ENCODE data around the gene KRTAP5-3. TPM values are rescaled to one million over a fixed set of nuclear protein-coding genes. Genes with fewer than 3 reads are reported as not detected.

Gene KRTAP5-3
- polyA plus RNA-seq, 2 of the 4 experiments (the other 2 are of a cell fraction): not detected

DNA sequence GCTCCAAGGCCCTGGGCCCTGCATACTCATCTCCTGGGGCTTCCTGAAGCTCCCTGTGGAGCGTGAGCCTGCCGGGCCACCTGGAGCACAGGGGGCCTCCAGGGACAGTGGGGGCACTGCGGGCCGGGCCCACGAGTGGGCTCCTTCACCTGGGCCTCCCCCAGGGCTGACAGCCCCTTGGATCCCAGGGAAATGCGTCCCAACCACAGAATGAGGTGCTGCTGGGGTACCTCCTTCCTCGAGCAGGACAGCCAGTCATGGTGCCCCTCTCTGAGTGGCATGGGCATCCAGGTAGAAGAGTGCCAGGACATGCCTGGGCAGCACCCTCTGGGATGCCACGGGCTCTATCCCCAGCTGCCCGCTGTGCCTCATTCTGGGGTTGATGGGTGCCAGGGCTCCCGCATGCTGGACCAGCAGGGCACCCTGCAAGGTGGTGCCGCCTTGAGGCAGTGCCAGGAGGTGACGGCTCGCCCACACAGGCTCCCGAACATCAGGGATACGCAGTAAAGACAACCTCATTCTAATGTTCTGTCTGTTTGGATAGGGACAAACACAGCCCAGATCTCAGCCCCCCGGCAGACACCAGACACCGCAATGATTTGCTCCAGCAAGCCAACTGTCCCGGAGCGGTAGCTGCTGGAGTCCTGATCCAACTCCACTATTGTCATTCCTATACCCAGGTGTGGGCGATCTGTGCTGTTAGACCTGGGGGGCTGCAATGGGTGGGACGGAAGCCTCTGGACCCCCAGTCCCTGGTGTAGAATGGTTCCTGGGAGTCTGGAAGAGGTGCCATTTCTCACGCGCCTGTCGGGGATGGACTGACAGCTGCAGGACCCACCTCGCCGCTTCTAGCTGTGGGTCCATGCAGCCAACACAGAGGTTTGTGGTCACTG, 47.2 kb upstream of the KRTAP5-3 start:
- Histone ChIP-seq H3K27ac (peak overlapping the region in 1 of 2 experiments; percentile 63; a peak in 3 of 6 replicates), H3K4me1 (no peaks in the 10 kb centered on the region; the same call in 2 of the 3 replicates), H3K4me3 (no peak overlapping the region), H3K4me2 (no peak overlapping the region), H3K9me3 (no peaks in the 10 kb centered on the region)
- TF ChIP-seq, protein P1, sequence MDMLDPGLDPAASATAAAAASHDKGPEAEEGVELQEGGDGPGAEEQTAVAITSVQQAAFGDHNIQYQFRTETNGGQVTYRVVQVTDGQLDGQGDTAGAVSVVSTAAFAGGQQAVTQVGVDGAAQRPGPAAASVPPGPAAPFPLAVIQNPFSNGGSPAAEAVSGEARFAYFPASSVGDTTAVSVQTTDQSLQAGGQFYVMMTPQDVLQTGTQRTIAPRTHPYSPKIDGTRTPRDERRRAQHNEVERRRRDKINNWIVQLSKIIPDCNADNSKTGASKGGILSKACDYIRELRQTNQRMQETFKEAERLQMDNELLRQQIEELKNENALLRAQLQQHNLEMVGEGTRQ (IDR thresholded peaks at IDR 0.05): no peak
- TF ChIP-seq RARB (CRISPR knock-in tag; IDR thresholded peaks at IDR 0.05) (no peak), NFE2L2 (conservative IDR thresholded peaks at IDR 0.05; ENCODE audit: low read length) (no peak), HOXB5 (CRISPR knock-in tag; IDR thresholded peaks at IDR 0.05) (no peak), ESRRA (IDR thresholded peaks at IDR 0.05; ENCODE audit: borderline replicate concordance, low read length) (no peak), PHF8 (IDR thresholded peaks at IDR 0.05; ENCODE audit: borderline replicate concordance, low read depth) (no peak), NR3C1 (IDR thresholded peaks at IDR 0.05) (no peak), EHF (CRISPR knock-in tag; IDR thresholded peaks at IDR 0.05) (no peak), TFCP2L1 (CRISPR knock-in tag; IDR thresholded peaks at IDR 0.05) (no peak), NPAS2 (CRISPR knock-in tag; IDR thresholded peaks at IDR 0.05; ENCODE audit: borderline replicate concordance) (no peak), JUN (IDR thresholded peaks at IDR 0.05) (no peak), KDM5A (IDR thresholded peaks at IDR 0.05) (no peak), JUNB (IDR thresholded peaks at IDR 0.05) (no peak), HDAC2 (IDR thresholded peaks at IDR 0.05) (no peak)
- TF ChIP-seq, protein P2, sequence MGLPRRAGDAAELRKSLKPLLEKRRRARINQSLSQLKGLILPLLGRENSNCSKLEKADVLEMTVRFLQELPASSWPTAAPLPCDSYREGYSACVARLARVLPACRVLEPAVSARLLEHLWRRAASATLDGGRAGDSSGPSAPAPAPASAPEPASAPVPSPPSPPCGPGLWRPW (IDR thresholded peaks at IDR 0.05): no peak
- FAIRE-seq (no peak), ATAC-seq (no peak), DNase-seq (ENCODE audit: low read depth in 1 of 2, low spot score in 1 of 2) (no peak)
- CTCF ChIA-PET: interaction anchor here (1.0 to 12.2 kb wide), 11 partner anchors 16 to 539 kb away, joined by 3 to 350 read pairs (median 26); partner anchors contain the start of genes INS and SYT8
- 69% methylated on average over 15 of the region's 26 CpGs for WGBS (ENCODE audit: missing lambda C conversion rate)
- POLR2A ChIA-PET: no interaction called here

DNA sequence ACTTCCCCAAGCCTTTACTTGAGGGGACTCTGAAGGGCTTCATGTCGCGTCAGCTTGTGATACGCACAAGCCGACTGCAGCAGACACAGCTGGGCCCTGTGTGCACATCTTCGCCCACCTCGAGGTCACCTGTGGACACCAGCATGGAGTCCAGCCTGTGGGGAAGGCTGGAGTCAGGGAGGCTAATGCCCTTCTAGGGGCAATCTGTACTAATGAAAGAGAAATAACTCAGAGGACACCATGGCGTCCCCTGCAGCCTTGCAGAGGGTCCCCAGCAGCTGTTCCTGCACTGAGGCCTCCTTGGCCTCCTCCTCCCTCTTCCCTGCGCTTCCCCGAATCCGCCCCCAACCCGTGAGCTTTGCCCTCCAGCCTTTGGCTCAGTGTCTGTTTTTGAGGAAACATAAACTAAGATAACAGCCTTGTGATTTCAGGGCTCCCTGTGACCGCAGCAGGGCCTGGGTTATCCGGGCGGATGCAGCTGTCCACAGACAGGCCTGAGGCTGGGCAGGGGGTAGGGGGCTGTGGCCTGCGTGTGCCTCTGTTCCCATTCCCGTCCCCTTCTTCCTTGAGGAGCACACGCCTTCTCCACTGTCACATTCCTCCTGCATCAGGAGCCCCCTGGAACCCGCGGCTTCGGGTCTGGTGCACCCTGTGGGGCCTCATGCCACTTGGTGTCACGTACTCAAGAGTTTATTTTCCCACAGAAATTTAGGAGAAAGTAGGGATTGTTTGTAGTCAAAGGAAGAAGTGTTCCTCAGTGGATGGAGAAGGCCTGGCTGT, 46.3 kb upstream of the KRTAP5-3 start:
- TF ChIP-seq, protein P1 (IDR thresholded peaks at IDR 0.05): no peak
- TF ChIP-seq CHD4 (IDR thresholded peaks at IDR 0.05; ENCODE audit: borderline replicate concordance): no peak
- TF ChIP-seq HOXA7 (CRISPR knock-in tag; IDR thresholded peaks at IDR 0.05): no peak
- no peak for TF ChIP-seq SREBF2 (IDR thresholded peaks at IDR 0.05)
- TF ChIP-seq TFCP2L1 (CRISPR knock-in tag; IDR thresholded peaks at IDR 0.05): no peak
- no peak for TF ChIP-seq HOXB13 (CRISPR knock-in tag; IDR thresholded peaks at IDR 0.05; ENCODE audit: low read depth)
- TF ChIP-seq, protein P3, sequence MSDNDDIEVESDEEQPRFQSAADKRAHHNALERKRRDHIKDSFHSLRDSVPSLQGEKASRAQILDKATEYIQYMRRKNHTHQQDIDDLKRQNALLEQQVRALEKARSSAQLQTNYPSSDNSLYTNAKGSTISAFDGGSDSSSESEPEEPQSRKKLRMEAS (IDR thresholded peaks at IDR 0.05): no peak
- no peak for TF ChIP-seq EP300 (IDR thresholded peaks at IDR 0.05)
- no peak for TF ChIP-seq ZFP36 (IDR thresholded peaks at IDR 0.05; ENCODE audit: borderline replicate concordance, partially characterized antibody)
- no peak for TF ChIP-seq HDAC2 (IDR thresholded peaks at IDR 0.05)
- no peak for FAIRE-seq
- DNase-seq (ENCODE audit: low read depth in 1 of 2, low spot score in 1 of 2): no peak
- ChIA-PET POLR2A (no interaction called here), CTCF (interaction anchor here (0.7 to 12.2 kb wide), 23 partner anchors 15 to 540 kb away, joined by 3 to 350 read pairs (median 15); partner anchors contain the start of genes INS and SYT8)
- Histone ChIP-seq H3K27ac (peak overlapping the region in 1 of 2 experiments; percentile 63; a peak in 3 of 6 replicates), H3K9me3 (no peaks in the 10 kb centered on the region), H3K4me1 (no peaks in the 10 kb centered on the region; the same call in 2 of the 3 replicates), H3K4me3 (no peak overlapping the region), H3K4me2 (no peak overlapping the region)
- WGBS (ENCODE audit: missing lambda C conversion rate): 82% methylated on average over 21 of the region's 21 CpGs
- ATAC-seq: no peak

All from A549 (cell line).